Chondrocyte (in vitro differentiated cells): ENCODE measurements around the gene FTCD. TPM values are rescaled to one million over a fixed set of nuclear protein-coding genes. Genes with fewer than 3 reads are reported as not detected.
"Not testable (repeated sequence)": the region's sequence is repeated elsewhere in the genome, so short reads cannot be mapped to it uniquely, and the experiment has no call there.

Experiments
- DNase-seq: peaks from one replicate; pipeline ENCODE4 v3.0.0; 2021; ENCODE audit warnings: mixed read lengths, low spot score
- H3K27ac Mint-ChIP-seq: one replicate; pipeline ENCODE4 v1.8.0; 2021; ENCODE audit warnings: mild to moderate bottlenecking, moderate library complexity, mixed read lengths; ENCODE audit not compliant: unreplicated experiment
- H3K27me3 Mint-ChIP-seq: 2 replicates; pipeline ENCODE4 v1.8.0; 2021; ENCODE audit warnings: low read depth, mixed read lengths
- H3K36me3 Mint-ChIP-seq: 2 replicates; pipeline ENCODE4 v1.8.0; 2021; ENCODE audit warnings: low read depth, mixed read lengths
- H3K4me1 Mint-ChIP-seq: 2 replicates; pipeline ENCODE4 v1.8.0; 2021; ENCODE audit warnings: low read depth, mild to moderate bottlenecking, mixed read lengths
- H3K4me3 Mint-ChIP-seq: one replicate; pipeline ENCODE4 v1.8.0; 2021; ENCODE audit warnings: mild to moderate bottlenecking, moderate library complexity, mixed read lengths; ENCODE audit not compliant: unreplicated experiment
- H3K9me3 Mint-ChIP-seq: 2 replicates; pipeline ENCODE4 v1.8.0; 2021; ENCODE audit warnings: low read depth, mixed read lengths
- CTCF ChIP-seq: fragments of 200-600 bp; sonication (generic); IDR thresholded peaks from 2 replicates; pipeline ENCODE4 v1.5.0; 2021; ENCODE audit warnings: antibody characterized with exemption, mild to moderate bottlenecking, moderate library complexity
- total RNA-seq: library from RNA; stranded (reverse); gene quantifications from 3 replicates; pipeline ENCODE4 v1.2.1, GENCODE V29; 2021

The FTCD gene
- total RNA-seq, 1 donor from 2014 or later, result 1.7 TPM

- Mint-ChIP-seq H3K4me1 (no peaks in the 10 kb centered on the region), H3K9me3 (peaks cover 24% of the 10 kb centered on the region), H3K27me3 (no peaks in the 10 kb centered on the region), H3K36me3 (peaks cover 14% of the 10 kb centered on the region), H3K4me3 (no peak overlapping the region), H3K27ac (no peak overlapping the region)
- no peak for TF ChIP-seq CTCF
- DNase-seq, result no peak
Observed at GRCh38 chr21:46171585-46171984, 16.2 kb upstream of the FTCD start.

DNA sequence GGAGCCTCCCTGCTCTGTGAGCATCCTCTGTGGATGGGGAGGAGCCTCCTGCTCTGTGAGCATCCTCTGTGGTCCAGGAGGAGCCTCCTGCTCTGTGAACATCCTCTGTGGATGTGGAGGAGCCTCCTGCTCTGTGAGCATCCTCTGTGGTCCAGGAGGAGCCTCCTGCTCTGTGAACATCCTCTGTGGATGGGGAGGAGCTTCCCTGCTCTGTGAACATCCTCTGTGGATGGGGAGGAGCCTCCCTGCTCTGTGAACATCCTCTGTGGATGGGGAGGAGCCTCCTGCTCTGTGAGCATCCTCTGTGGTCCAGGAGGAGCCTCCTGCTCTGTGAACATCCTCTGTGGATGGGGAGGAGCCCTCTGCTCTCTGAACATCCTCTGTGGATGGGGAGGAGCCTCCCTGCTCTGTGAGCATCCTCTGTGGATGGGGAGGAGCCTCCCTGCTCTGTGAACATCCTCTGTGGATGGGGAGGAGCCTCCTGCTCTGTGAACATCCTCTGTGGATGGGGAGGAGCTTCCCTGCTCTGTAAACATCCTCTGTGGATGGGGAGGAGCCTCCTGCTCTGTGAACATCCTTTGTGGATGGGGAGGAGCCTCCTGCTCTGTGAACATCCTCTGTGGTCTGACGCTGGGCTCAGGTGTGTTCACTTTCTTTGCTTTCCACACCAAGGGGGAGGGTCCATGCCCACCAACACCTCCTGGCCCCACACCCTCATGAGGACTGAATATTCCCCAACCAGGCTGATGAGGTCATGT, 15.2 kb upstream of the FTCD start:
- not testable (repeated sequence) for H3K4me3 Mint-ChIP-seq, H3K27ac Mint-ChIP-seq, H3K36me3 Mint-ChIP-seq, H3K27me3 Mint-ChIP-seq, H3K4me1 Mint-ChIP-seq
- H3K9me3 Mint-ChIP-seq, result peaks cover 17% of the 10 kb centered on the region
- peak; percentile 22 for DNase-seq

GRCh38 chr21:46168659-46169386, 13.4 kb upstream of the FTCD start:
- no peak overlapping the region for H3K4me3 Mint-ChIP-seq
- H3K27ac Mint-ChIP-seq, result no peak overlapping the region
- DNase-seq, result peak; percentile 25
- no peaks in the 10 kb centered on the region for H3K27me3 Mint-ChIP-seq
- TF ChIP-seq CTCF, result no peak
- no peaks in the 10 kb centered on the region for H3K4me1 Mint-ChIP-seq
- H3K36me3 Mint-ChIP-seq, result peaks cover 7% of the 10 kb centered on the region
- peaks cover 2% of the 10 kb centered on the region for H3K9me3 Mint-ChIP-seq

DNA sequence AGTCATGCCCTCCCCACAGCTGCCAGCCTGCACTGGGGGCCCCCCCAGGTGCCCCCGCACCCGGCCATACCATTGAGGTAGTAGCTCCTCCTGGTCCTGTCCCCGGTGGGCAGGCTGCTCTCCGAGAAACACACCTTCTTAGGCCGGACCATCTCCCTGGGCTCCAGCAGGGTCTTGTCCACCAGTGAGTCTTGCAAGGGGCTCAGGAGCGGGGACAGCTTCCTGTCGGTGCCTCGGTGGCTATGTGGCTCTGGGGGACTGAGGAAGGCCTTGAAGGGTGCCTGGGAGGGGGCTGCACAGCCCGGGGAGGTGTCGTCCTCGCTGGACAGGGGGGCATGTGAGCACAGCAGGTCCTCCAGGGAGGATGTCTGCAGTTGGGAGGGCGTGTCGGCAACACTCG, 12.9 kb upstream of the FTCD start:
- Mint-ChIP-seq H3K4me1 (no peaks in the 10 kb centered on the region), H3K27me3 (no peaks in the 10 kb centered on the region), H3K4me3 (no peak overlapping the region), H3K27ac (no peak overlapping the region), H3K36me3 (peaks cover 7% of the 10 kb centered on the region), H3K9me3 (peaks cover 2% of the 10 kb centered on the region)
- TF ChIP-seq CTCF, result no peak
- peak; percentile 88 for DNase-seq

- Mint-ChIP-seq H3K27ac (no peak overlapping the region), H3K27me3 (no peaks in the 10 kb centered on the region), H3K4me3 (no peak overlapping the region), H3K9me3 (peaks cover 2% of the 10 kb centered on the region), H3K4me1 (no peaks in the 10 kb centered on the region), H3K36me3 (peaks cover 7% of the 10 kb centered on the region)
- no peak for DNase-seq
- no peak for TF ChIP-seq CTCF
Observed at GRCh38 chr21:46165098-46165497, 9.7 kb upstream of the FTCD start.
